ENCODE data around the gene CYP4F11. TPM values are rescaled to one million over a fixed set of nuclear protein-coding genes. Genes with fewer than 3 reads are reported as not detected.

Gene CYP4F11
- total RNA-seq, 2 experiments from 2014 or later = not detected

DNA sequence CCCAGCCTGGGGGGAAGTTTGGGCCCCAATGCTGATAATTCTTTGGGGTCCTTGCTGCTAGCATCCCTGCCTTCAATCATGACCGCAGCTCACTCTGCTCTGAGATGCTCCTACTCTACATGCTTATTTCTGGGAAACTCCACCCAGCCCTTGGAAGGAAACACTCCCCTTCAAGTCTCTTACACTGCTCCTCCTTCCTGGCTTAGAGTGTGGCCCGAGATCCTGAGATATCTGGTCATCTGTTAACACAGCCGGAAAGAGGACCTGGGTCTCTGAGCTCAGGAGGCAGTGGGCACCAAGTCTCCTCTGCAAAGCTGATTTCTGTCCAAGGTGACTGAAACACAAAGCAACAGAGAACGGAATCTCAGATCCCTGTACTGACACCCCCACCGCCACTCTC lies 69.5 kb downstream of the CYP4F11 start:
- H3K27ac Mint-ChIP-seq = no peak overlapping the region
- H3K27me3 Mint-ChIP-seq (ENCODE audit: low read depth) = peaks cover 2% of the 10 kb centered on the region
- H3K9me3 Mint-ChIP-seq = no peaks in the 10 kb centered on the region
- CTCF ChIA-PET = interaction anchor here (0.6 to 0.7 kb wide), 2 partner anchors 16 to 91 kb away, joined by 3 to 5 read pairs; no protein-coding TSS in a partner anchor
- no peak overlapping the region for H3K4me3 Mint-ChIP-seq
- H3K36me3 Mint-ChIP-seq (ENCODE audit: low read depth) = no peaks in the 10 kb centered on the region
- intact Hi-C loops (cut with micrococcal nuclease) = loop anchor here (5.0 kb wide), 1 partner anchor 53 kb away; no protein-coding TSS in a partner anchor
- H3K4me1 Mint-ChIP-seq (ENCODE audit: low read depth) = peaks cover 3% of the 10 kb centered on the region
- DNase-seq = no peak

GRCh38 chr19:15863272-15863671 lies 71.1 kb downstream of the CYP4F11 start:
- H3K4me1 Mint-ChIP-seq (ENCODE audit: low read depth) = no peaks in the 10 kb centered on the region
- no peaks in the 10 kb centered on the region for H3K36me3 Mint-ChIP-seq (ENCODE audit: low read depth)
- CTCF ChIA-PET = no interaction called here
- intact Hi-C loops (cut with micrococcal nuclease) = no loop called here
- H3K9me3 Mint-ChIP-seq = no peaks in the 10 kb centered on the region
- no peak overlapping the region for H3K27ac Mint-ChIP-seq
- no peaks in the 10 kb centered on the region for H3K27me3 Mint-ChIP-seq (ENCODE audit: low read depth)
- no peak overlapping the region for H3K4me3 Mint-ChIP-seq
- no peak for DNase-seq

DNA sequence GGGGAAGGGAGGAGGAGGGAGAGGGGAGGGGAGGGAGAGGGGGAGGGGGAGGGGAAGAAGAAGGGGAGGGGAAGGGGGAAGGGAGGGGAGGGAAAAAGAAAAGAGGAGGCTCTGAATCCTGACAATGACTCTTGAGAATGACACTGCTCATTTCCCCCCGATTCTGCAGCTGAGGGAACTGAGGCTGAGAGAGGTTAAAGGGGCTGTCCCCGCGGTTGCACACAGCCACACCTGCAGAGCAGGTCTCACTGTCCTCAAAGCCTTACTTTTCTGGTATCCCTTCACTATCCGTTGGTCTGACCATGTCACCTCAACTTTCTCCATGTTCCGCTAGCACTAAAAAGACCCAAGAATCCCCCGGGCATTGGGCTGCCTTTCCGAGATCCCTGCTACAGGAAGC lies 71.9 kb downstream of the CYP4F11 start:
- CTCF ChIA-PET = no interaction called here
- Mint-ChIP-seq H3K4me3 (no peak overlapping the region), H3K36me3 (ENCODE audit: low read depth) (no peaks in the 10 kb centered on the region), H3K27me3 (ENCODE audit: low read depth) (no peaks in the 10 kb centered on the region), H3K27ac (no peak overlapping the region), H3K9me3 (no peaks in the 10 kb centered on the region), H3K4me1 (ENCODE audit: low read depth) (no peaks in the 10 kb centered on the region)
- intact Hi-C loops (cut with micrococcal nuclease) = no loop called here
- DNase-seq = no peak

Other genes starting within 250 kb of the CYP4F11 start
- not detected for gene OR10H2, start 206.5 kb downstream of the CYP4F11 start, total RNA-seq
- not detected for gene OR10H3, start 196.5 kb downstream of the CYP4F11 start, total RNA-seq
- gene OR10H5, start 146.9 kb downstream of the CYP4F11 start, total RNA-seq = not detected
- gene OR10H1, start 118.9 kb downstream of the CYP4F11 start, total RNA-seq = not detected
- under 1 TPM in 1 of 2 experiments, not detected in 1; 0.24 TPM for gene CYP4F2, start 36.5 kb downstream of the CYP4F11 start, total RNA-seq
- gene OR10H4, start 14.5 kb upstream of the CYP4F11 start, total RNA-seq = not detected
- 100 to 1,000 TPM; 240 to 254 TPM for gene TPM4, start 142.0 kb upstream of the CYP4F11 start, total RNA-seq
- gene RAB8A, start 177.4 kb upstream of the CYP4F11 start, total RNA-seq = 10 to 100 TPM; 90.5 to 95.2 TPM
- 10 to 100 TPM; 18.3 to 20.7 TPM for gene HSH2D, start 209.2 kb upstream of the CYP4F11 start, total RNA-seq
- not detected for gene CIB3, start 239.0 kb upstream of the CYP4F11 start, total RNA-seq

All from activated naive CD4-positive, alpha-beta T cell treated with anti-CD3 and anti-CD28 coated beads for 36 hours (primary cell).